DND-41 (cell line): Measurements from ENCODE around the gene DENND1A.

Experiments used
- CTCF ChIP-seq: IDR thresholded peaks from 2 replicates; pipeline ENCODE4 v1.5.1; 2012; ENCODE audit warnings: borderline replicate concordance, low read length, moderate library complexity, mild to moderate bottlenecking; ENCODE audit not compliant: poor library complexity, severe bottlenecking; ENCODE audit errors: extremely low read depth
- EZH2 ChIP-seq: IDR thresholded peaks from 3 replicates; pipeline ENCODE4 v1.6.1; 2012; ENCODE audit warnings: borderline replicate concordance, low read depth, mild to moderate bottlenecking, moderate library complexity, low read length, inconsistent platforms; ENCODE audit not compliant: severe bottlenecking

- TF ChIP-seq CTCF (no peak), EZH2 (no peak)
Measured at GRCh38 chr9:123483191-123483803, 446.6 kb downstream of the DENND1A start.
